Right lung (tissue), 5 donors: ENCODE data around the gene RPL37. TPM values are rescaled to one million over a fixed set of nuclear protein-coding genes. Genes with fewer than 3 reads are reported as not detected.
A peak's percentile ranks its signal among the peaks of the same experiment; 100 is the strongest.
"Not testable (repeated sequence)": the region's sequence is repeated elsewhere in the genome, so short reads cannot be mapped to it uniquely, and the experiment has no call there.

Experiments used
- DNase-seq, 2 donors: peaks; one replicate each; pipeline ENCODE4 v3.0.0-alpha.2; 2013
- polyA plus RNA-seq, 5 donors: library from polyadenylated mRNA; unstranded; fragments of 120-200 nt; gene quantifications; one replicate each; pipeline versions ENCODE4 v1.2.1 to v1.2.3, GENCODE V29; 2013; ENCODE audit warnings: inconsistent platforms in 1 of 5, low replicate concordance in 1 of 5; ENCODE audit not compliant: insufficient read length in 5 of 5, insufficient read depth in 1 of 5

Gene RPL37
- polyA plus RNA-seq, 5 donors = 2,210 to 2,870 (median 2,405) TPM

- DNase-seq = no peak
These were observed 36.2 kb downstream of the RPL37 start for GRCh38 chr5:40798801-40799210.

- peak; percentile 86 to 87 for DNase-seq
These were observed 36.8 kb downstream of the RPL37 start, which contains the start of gene PRKAA1 for GRCh38 chr5:40798012-40798800. TSS of gene PRKAA1 (minus strand) at chr5:40798374. CDS start at chr5:40798189, 185 bp downstream.

DNA sequence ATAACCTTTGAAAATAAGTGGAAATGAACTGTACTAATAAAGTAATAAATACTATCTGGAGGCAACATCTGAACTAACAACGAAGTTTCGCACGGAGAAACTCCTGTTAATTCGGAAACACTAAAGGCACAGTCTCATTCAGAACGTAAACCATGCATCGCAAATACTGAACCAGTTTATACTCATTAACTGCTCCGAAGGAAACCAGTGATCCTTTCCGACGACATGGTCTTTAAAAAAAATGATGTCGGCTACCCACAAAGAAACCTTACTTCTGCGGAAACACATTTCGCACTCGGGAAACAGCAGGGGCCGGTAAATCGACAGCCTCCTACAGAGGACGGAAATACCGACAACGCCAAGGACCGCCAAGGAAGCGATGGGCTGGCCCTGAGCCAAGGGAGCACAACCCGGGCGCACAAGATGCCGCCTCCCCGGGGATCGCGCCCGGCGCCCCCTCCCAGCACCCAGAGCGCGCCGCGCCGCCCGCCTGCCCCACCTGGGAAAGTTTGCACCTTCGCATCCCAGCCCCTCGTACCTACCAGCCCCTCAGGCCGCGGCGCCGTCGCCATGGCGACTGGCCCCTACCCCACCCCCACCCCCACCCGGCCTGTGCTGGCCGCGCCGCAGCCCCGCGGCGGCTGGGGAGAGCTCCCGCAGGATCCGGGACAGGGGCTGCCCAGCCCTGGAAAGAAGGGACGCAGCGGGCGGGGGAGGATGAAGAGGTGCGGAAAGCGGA, 37.6 kb downstream of the RPL37 start:
- peak; percentile 70 to 72 for DNase-seq

DNA sequence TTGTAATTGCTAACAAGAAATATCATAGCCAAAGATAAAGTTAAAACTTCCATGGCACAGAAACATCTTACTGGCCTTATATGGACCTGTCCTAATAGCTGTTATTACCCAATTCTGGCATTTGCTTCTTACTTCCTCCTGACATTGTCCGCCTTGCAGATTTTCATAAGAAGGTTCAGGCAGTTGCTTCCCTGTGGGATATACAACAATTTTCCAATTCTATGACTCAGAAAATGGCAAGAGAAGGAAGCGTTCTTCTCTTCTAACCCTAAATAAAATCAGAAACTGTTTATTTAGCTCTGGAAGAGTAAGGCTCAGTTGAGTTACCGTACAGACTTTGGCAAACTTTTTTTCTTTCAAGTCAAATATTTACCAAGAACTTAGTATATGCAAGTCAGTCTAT, 38.5 kb downstream of the RPL37 start:
- DNase-seq = peak in 1 of 2 donors; percentile 13

GRCh38 chr5:40794877-40795276, 40.1 kb downstream of the RPL37 start:
- DNase-seq = not testable (repeated sequence)

GRCh38 chr5:40794340-40794739, 40.7 kb downstream of the RPL37 start:
- DNase-seq = not testable (repeated sequence)

GRCh38 chr5:40792691-40793090, 42.3 kb downstream of the RPL37 start:
- DNase-seq = not testable (repeated sequence)

DNA sequence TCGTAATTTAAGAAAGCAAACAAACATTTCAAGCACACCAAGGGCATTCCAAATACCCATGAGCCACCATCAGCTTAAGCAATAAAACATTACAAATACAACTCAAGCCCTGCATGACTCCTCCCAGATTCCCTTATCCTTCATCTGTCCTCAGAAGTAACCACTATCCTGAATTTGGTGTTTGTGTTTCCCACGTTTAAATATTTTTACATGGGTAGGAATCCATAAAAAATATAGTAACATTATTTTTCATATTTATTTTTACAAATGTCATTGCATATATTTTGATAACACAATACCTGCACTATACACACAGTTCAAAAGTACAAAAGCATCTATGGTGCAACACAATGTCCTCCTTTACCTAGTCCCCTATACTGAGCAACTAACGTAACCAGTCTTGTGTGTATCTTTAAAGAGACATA, 43.3 kb downstream of the RPL37 start:
- no peak for DNase-seq

GRCh38 chr5:40790947-40791593, 44.0 kb downstream of the RPL37 start:
- DNase-seq = no peak

DNA sequence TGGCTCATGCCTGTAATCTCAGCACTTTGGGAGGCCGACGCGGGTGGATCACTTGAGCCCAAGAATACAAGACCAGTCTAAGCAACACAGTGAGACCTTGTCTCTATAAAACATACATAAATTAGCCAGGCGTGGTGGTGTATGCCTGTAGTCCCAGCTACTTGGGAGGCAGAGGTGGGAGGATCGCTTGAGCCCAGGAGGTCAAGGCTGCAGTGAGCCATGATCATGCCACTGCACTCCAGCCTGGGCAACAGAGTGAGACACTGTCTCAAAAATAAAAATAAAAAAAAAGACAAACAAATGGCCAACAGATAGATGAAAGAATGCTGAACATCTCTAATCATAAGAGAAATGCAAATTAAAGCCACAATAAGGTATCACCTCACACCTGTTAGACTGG, 46.1 kb downstream of the RPL37 start:
- DNase-seq = not testable (repeated sequence)

- no peak for DNase-seq
These were observed 47.0 kb downstream of the RPL37 start for GRCh38 chr5:40787986-40788385.

DNA sequence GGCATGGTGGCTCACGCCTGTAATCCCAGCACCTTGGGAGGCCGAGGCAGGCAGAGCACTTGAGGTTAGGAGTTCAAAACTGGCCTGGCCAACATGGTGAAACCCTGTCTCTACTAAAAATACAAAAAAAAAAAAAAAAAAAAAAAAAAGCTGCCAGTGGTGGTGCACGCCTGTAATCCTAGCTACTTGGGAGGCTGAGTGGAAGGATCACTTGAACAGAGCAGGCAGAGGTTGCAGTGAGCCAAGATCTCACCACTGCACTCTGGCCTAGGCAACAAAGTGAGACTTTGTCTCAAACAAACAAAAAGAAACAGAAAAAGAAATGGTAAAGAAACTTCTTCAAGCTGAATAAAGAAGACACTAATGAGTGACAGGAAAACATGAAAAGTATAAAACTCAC, 48.4 kb downstream of the RPL37 start:
- DNase-seq = not testable (repeated sequence)

- DNase-seq = no peak
These were observed 50.1 kb downstream of the RPL37 start for GRCh38 chr5:40784916-40785315.

DNA sequence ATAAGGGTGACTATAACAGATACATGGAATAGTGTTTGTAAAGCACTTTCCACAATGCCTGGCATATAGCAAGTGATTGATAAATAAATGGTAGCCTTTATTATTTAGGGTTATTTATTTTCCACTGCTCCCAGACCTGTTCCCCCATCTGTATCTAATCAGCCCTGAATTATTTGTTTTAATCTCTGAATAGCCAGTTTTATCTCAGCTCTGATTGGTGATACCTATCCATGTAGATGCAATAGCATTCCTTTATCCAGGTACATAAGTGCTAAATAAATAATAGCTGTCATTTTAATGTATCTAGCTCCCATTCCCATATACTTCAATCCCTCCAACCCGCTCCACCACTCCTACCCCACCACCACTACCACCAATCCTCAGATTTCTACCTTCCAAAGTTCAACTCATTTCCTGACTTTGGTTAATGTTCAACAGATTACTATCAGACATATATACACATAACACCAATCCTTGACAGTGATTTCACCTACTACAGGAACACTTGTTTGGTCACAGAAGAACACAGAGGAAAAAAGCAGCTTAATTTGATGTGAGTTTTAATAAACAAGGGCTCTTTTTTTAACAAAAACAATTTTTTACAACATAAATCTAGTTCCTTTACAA, 50.9 kb downstream of the RPL37 start:
- no peak for DNase-seq

GRCh38 chr5:40781843-40782409, 53.1 kb downstream of the RPL37 start:
- no peak for DNase-seq

GRCh38 chr5:40780858-40781257, 54.2 kb downstream of the RPL37 start:
- DNase-seq = no peak

GRCh38 chr5:40780199-40780598, 54.8 kb downstream of the RPL37 start:
- DNase-seq = no peak

DNA sequence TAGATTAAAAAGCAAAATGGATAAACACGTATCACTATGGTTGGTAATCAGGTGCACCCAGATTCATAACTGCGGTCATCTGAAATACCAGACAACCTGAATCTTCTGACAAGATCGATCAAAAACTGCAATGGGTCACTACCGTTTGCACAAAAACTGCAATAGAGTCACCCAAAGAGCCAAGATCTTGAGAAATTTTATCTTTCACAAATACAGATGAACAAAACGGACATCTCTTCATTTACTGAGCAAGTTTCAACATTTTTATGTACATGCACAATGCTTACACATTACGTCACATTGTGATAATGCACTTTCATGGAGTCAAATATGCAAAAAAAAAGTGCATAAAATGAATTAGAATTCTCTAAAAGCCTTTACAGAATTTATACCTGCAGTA, 55.5 kb downstream of the RPL37 start:
- DNase-seq = no peak

GRCh38 chr5:40778133-40778532, 56.9 kb downstream of the RPL37 start:
- no peak for DNase-seq

DNA sequence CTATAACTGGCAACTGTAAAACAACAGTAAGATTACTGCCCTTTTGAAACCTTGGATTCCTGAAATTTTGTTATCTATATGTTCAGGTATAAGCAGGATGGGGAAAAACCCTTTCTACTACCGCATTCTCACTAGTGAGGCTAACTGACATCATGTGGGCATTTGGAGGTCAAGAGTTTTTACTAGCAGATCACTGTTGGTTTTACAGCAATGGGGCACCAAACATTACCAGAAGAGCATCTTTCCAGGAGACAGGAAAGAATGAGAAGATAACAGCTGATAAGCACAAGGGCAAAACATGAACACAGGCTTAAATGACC, 58.4 kb downstream of the RPL37 start:
- DNase-seq = no peak

- DNase-seq = no peak
These were observed 59.0 kb downstream of the RPL37 start for GRCh38 chr5:40775846-40776657.
